ENCODE results near the gene AOPEP.

AOPEP gene

DNA sequence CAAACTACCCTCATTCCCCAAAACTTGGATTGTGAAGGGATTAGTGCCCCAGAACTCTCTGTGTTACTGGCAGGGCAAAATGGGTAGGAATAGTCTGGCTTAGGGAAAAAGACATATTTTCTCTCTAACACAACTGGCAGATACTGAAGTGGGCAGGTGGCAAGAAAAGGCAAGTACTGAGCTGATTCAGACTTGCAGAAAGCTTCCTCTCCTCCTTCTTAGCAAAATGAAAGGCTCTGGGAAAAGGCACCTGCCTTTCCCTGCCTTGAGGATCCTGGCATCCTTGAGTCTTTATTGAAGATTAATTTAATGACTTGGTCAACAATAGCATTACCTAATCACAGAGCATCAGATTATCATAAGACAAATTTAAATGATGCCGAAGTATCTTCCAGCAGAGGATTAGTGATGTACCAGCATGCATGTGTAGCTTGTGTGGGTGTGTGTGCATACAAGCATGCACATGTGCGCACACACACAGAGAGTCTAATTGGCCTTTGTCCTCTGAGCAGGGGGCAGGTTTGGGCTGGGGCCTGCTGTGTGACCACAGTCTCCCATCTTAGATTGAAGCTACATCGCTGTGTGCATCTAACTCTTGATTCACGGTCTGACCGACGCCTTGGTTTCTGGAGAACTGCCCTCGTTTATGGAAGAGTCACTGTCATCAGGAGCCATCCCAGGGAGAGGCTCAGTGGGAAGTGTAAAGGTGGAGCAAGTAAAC lies 294.8 kb downstream of the AOPEP start:
- CTCF ChIA-PET: interaction anchor here (0.6 to 0.8 kb wide), 5 partner anchors 10 to 1327 kb away, joined by 3 to 5 read pairs (median 3); no protein-coding TSS in a partner anchor
- TF ChIP-seq, protein P1, sequence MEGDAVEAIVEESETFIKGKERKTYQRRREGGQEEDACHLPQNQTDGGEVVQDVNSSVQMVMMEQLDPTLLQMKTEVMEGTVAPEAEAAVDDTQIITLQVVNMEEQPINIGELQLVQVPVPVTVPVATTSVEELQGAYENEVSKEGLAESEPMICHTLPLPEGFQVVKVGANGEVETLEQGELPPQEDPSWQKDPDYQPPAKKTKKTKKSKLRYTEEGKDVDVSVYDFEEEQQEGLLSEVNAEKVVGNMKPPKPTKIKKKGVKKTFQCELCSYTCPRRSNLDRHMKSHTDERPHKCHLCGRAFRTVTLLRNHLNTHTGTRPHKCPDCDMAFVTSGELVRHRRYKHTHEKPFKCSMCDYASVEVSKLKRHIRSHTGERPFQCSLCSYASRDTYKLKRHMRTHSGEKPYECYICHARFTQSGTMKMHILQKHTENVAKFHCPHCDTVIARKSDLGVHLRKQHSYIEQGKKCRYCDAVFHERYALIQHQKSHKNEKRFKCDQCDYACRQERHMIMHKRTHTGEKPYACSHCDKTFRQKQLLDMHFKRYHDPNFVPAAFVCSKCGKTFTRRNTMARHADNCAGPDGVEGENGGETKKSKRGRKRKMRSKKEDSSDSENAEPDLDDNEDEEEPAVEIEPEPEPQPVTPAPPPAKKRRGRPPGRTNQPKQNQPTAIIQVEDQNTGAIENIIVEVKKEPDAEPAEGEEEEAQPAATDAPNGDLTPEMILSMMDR (conservative IDR thresholded peaks at IDR 0.05; ENCODE audit: low read depth): no peak
- H3K27ac ChIP-seq: peak overlapping the region; percentile 71
- no peak for DNase-seq (ENCODE audit: low spot score)
- POLR2A ChIA-PET (ENCODE audit: low non-redundant PET): no interaction called here

DNA sequence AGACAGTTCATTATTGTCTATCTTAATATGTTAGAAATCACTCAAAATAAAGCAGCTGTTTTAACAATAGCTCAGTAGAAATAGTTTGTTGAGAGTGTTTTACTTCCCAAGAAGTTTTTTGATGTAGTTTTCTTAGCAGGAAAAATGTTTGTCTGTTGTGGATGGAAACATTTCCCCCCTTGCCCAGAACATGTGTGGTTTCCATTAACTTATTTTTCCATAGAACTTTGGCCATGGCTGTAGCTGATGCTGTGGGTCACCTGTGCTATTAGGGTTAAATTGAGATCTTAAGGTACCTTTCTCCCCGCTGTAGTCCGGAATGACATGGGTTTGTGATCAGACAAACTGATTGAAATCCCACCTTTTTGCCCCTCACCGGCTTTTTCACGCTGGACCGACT lies 296.2 kb downstream of the AOPEP start:
- POLR2A ChIA-PET (ENCODE audit: low non-redundant PET): no interaction called here

DNA sequence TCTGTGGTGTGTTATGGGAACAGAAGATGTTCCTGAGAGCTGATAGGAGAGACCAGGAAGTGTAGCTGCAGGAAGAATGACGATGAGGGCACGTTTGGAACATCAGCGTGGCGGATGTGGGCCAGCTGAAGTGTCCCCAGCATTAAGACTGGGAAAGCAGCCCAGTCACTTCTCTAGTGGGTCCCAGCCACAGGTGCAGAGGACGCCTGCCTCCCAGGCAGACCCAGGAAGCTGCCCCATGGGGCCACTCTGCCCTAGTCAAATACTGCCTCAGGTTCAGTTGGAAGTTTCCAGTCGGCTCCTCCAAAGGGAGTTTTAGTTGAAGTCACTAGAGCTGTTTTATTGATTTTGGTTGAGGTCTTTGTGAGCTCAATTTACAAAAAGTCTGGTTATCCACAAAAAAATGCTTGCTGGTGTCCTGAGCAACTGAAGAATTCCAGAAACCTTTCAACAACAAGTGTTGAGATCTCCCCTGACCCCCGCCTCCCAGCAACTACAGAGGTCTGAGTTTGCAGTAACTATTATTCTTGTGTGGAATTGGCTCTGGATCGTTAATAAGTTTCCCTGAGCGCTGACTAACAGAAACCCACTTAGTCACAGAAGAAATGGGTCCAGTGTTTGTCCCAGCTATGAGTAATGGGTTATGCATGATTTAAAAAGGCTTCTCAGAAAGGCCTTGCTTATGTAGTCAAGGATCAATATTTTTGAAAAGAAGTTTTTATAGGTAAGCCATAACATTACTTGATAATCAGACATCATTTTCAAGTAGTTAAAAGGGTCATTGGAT lies 296.9 kb downstream of the AOPEP start:
- TF ChIP-seq, protein P1 (conservative IDR thresholded peaks at IDR 0.05; ENCODE audit: low read depth): no peak
- CTCF ChIA-PET: interaction anchor here (0.6 to 1.3 kb wide), 7 partner anchors 24 to 355 kb away, joined by 3 read pairs; no protein-coding TSS in a partner anchor
- H3K27ac ChIP-seq: peak overlapping the region; percentile 67
- peak; percentile 90 for DNase-seq (ENCODE audit: low spot score)
- POLR2A ChIA-PET (ENCODE audit: low non-redundant PET): no interaction called here

More for the DNA sequence above, 296.2 kb downstream of the AOPEP start:
- H3K27ac ChIP-seq: peak overlapping the region; percentile 67
- CTCF ChIA-PET: interaction anchor here (0.6 to 1.3 kb wide), 4 partner anchors 23 to 342 kb away, joined by 3 read pairs; no protein-coding TSS in a partner anchor
- TF ChIP-seq, protein P1 (conservative IDR thresholded peaks at IDR 0.05; ENCODE audit: low read depth): no peak
- DNase-seq (ENCODE audit: low spot score): no peak

DNA sequence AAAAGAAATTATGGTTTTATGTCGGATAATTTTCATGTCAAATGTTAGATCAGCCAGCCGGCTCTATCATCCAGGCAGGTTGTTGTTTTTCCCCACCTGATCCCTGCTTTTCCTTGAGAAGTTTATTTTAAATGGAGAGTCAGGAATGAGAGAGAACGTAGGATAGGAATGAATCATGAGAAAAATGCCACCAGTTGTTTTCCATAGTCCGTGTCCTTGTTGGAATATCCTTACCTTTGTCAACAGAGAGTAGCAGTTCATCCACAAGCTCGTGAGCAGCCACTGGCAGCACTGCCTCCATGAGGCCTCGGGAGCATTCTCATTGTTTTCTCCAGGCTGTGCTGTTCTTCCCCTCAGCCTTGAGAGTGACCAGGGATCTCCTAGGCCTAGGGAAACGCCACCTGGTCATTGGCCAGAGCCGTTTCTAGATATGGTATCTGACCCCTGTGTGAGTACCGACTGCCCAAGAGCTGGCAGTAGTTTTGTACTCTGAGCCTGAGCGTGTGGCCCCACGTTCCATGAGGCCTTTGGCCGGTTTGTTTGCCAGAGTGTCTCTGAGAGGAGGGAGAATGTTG lies 297.7 kb downstream of the AOPEP start:
- ChIA-PET POLR2A (ENCODE audit: low non-redundant PET) (no interaction called here), CTCF (interaction anchor here (0.6 to 1.2 kb wide), 3 partner anchors 37 to 356 kb away, joined by 3 read pairs; no protein-coding TSS in a partner anchor)
- TF ChIP-seq, protein P1 (conservative IDR thresholded peaks at IDR 0.05; ENCODE audit: low read depth): no peak
- H3K27ac ChIP-seq: peak overlapping the region; percentile 54
- no peak for DNase-seq (ENCODE audit: low spot score)

DNA sequence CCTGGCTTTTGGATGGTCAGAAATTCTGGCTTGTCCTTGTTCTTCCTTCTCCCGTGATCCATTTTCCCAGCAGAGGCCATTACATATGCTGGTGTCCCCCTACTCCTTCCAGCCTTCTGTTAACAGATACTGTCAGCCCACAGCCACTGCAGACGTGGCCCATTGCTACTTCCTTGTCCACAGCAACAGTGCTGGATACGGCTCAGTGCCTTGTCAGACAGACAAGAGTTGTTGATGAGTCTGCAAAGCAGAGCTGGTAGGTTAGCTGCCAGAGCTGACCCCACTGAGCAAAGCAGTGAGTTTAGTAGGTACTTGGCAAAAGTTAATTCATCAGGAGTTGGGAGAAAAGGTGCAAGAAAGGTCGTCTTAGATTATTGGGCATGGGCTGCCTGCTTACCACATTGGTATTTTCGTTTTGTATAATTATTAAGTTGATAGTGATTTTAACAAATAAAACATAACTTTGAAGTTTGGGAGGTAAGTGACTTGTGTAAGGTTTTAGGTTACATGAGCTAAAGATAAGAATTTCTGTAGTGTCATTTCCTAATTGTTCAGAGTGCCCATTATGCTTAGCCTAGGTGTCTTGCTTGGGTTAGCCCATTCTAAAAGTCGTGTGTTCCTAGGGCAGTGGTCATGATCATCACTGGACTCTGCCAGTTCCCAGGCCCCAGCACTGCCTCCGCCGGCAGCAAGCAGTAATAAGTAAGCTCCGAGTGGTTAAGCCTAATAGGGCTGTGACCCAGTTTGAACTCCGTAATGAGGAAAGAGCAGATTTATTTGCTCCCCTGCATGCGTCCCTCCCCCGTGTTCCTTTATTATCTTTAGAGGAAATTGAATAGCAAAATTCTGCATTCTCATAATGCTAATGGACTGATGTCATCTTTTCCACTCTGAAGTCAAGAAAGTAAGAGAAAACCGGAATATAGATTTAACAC lies 299.0 kb downstream of the AOPEP start:
- DNase-seq (ENCODE audit: low spot score): no peak

More for the DNA sequence above, 299.0 kb downstream of the AOPEP start:
- TF ChIP-seq, protein P1 (conservative IDR thresholded peaks at IDR 0.05; ENCODE audit: low read depth): no peak
- ChIA-PET CTCF (interaction anchor here (0.9 to 1.1 kb wide), 3 partner anchors 17 to 159 kb away, joined by 3 read pairs; no protein-coding TSS in a partner anchor), POLR2A (ENCODE audit: low non-redundant PET) (no interaction called here)
- H3K27ac ChIP-seq: peak overlapping the region; percentile 51
